A673 (cell line): ENCODE results near the gene ASTN2. TPM values are rescaled to one million over a fixed set of nuclear protein-coding genes. Genes with fewer than 3 reads are reported as not detected.

Experiments used
- BruUV-seq: library from RNA; stranded (reverse); fragments of 400-500 nt; replicated peaks from 2 replicates; lab custom pipeline; 2021; lab: Mats Ljungman, UMichigan
- CTCF ChIA-PET: fragments of 300-600 bp; sonication (Branson Sonifier 250); formaldehyde crosslinking; loops from one replicate; lab custom pipeline; 2022; ENCODE audit warnings: antibody characterized with exemption; lab: Charles Lee
- POLR2A ChIA-PET: fragments of 300-600 bp; sonication (Branson Sonifier 250); formaldehyde crosslinking; loops from one replicate; lab custom pipeline; 2022; ENCODE audit warnings: antibody characterized with exemption; ENCODE audit not compliant: low non-redundant PET; lab: Charles Lee
- DNase-seq: peaks from one replicate; pipeline ENCODE4 v3.0.0-alpha.2; 2015; ENCODE audit warnings: low spot score
- H3K27ac ChIP-seq: fragments of 200-600 bp; sonication (generic); 2 replicates; pipeline ENCODE4 v1.5.1; 2016; ENCODE audit warnings: mixed run types, low read depth, mild to moderate bottlenecking, mixed read lengths, antibody characterized with exemption, low read length; ENCODE audit not compliant: poor library complexity, severe bottlenecking
- H3K27me3 ChIP-seq: fragments of 200-600 bp; sonication (generic); replicated peaks from 2 replicates; pipeline ENCODE4 v1.6.1; 2017; ENCODE audit warnings: mixed run types, low read depth, mild to moderate bottlenecking, mixed read lengths, antibody characterized with exemption, low read length; ENCODE audit not compliant: insufficient read depth, poor library complexity
- H3K36me3 ChIP-seq: fragments of 200-600 bp; sonication (generic); 2 replicates; pipeline ENCODE4 v1.6.1; 2016; ENCODE audit warnings: mixed run types, mild to moderate bottlenecking, mixed read lengths, antibody characterized with exemption, low read length; ENCODE audit not compliant: insufficient read depth, poor library complexity, severe bottlenecking
- H3K4me1 ChIP-seq: fragments of 200-600 bp; sonication (generic); 2 replicates; pipeline ENCODE4 v1.6.1; 2017; ENCODE audit warnings: mixed run types, mild to moderate bottlenecking, mixed read lengths, antibody characterized with exemption, low read length; ENCODE audit not compliant: insufficient read depth, poor library complexity, severe bottlenecking
- H3K4me3 ChIP-seq: fragments of 200-600 bp; sonication (generic); 2 replicates; pipeline ENCODE4 v1.5.1; 2016; ENCODE audit warnings: low read depth, mixed run types, mild to moderate bottlenecking, mixed read lengths, low read length; ENCODE audit not compliant: poor library complexity, severe bottlenecking
- H3K9me3 ChIP-seq: fragments of 200-600 bp; sonication (generic); 2 replicates; pipeline ENCODE4 v1.6.1; 2016; ENCODE audit warnings: mixed run types, low read depth, mild to moderate bottlenecking, mixed read lengths, antibody characterized with exemption, low read length; ENCODE audit not compliant: poor library complexity, severe bottlenecking
- CTCF ChIP-seq: fragments of 300-800, 200-600 bp; sonication (generic); conservative IDR thresholded peaks from 2 replicates; pipeline ENCODE4 v1.5.1; 2017; ENCODE audit warnings: low read depth, mild to moderate bottlenecking, antibody characterized with exemption, low read length, moderate library complexity, mixed read lengths
- EZH2 ChIP-seq: fragments of 200-600 bp; sonication (generic); IDR thresholded peaks from 2 replicates; pipeline ENCODE4 v1.6.1; 2017; ENCODE audit warnings: borderline replicate concordance, low read depth, mild to moderate bottlenecking, mixed read lengths, antibody characterized with exemption, low read length; ENCODE audit not compliant: poor library complexity, severe bottlenecking
- intact Hi-C: fragments of 100-400 bp; cut with micrococcal nuclease; formaldehyde crosslinking; loops from one replicate; pipeline ENCODE4 v1.10.0; 2022; ENCODE audit not compliant: unreplicated experiment
- total RNA-seq: library from RNA; stranded (reverse); gene quantifications from 2 replicates; pipeline ENCODE4 v1.2.3, GENCODE V29; 2021

The ASTN2 gene
- total RNA-seq, 1 experiment from 2014 or later = 3.4 TPM

- intact Hi-C loops = no loop called here
Observed at GRCh38 chr9:117160254-117160653, 254.6 kb downstream of the ASTN2 start.

GRCh38 chr9:117156771-117157535 lies 257.9 kb downstream of the ASTN2 start:
- no TSS peak for BruUV-seq

More at GRCh38 chr9:117160254-117160653, 254.6 kb downstream of the ASTN2 start:
- ChIA-PET POLR2A (no interaction called here), CTCF (interaction anchor here (0.6 kb wide), 1 partner anchor 94 kb away, joined by 4 read pairs; no protein-coding TSS in a partner anchor)
- TF ChIP-seq EZH2 (no peak), CTCF (peak; percentile 54)
- no TSS peak for BruUV-seq
- peak; percentile 22 for DNase-seq
- H3K36me3 ChIP-seq = no peaks in the 10 kb centered on the region
- no peak overlapping the region for H3K4me3 ChIP-seq
- H3K27me3 ChIP-seq = peaks cover 16% of the 10 kb centered on the region
- no peaks in the 10 kb centered on the region for H3K9me3 ChIP-seq
- no peaks in the 10 kb centered on the region for H3K4me1 ChIP-seq
- H3K27ac ChIP-seq = no peak overlapping the region

GRCh38 chr9:117156144-117156688 lies 258.6 kb downstream of the ASTN2 start:
- ChIA-PET CTCF (no interaction called here), POLR2A (no interaction called here)
- Histone ChIP-seq H3K9me3 (no peaks in the 10 kb centered on the region), H3K36me3 (no peaks in the 10 kb centered on the region), H3K4me3 (no peak overlapping the region), H3K27ac (no peak overlapping the region), H3K4me1 (no peaks in the 10 kb centered on the region), H3K27me3 (peaks cover 19% of the 10 kb centered on the region)
- intact Hi-C loops = loop anchor here (5.0 kb wide), 1 partner anchor 256 kb away; no protein-coding TSS in a partner anchor
- no peak for TF ChIP-seq CTCF
- TF ChIP-seq EZH2 = no peak
- no TSS peak for BruUV-seq
- DNase-seq = no peak

More at GRCh38 chr9:117156771-117157535, 257.9 kb downstream of the ASTN2 start:
- ChIA-PET CTCF (no interaction called here), POLR2A (no interaction called here)
- no peaks in the 10 kb centered on the region for H3K4me1 ChIP-seq
- H3K27me3 ChIP-seq = peaks cover 19% of the 10 kb centered on the region
- no peak overlapping the region for H3K27ac ChIP-seq
- H3K36me3 ChIP-seq = no peaks in the 10 kb centered on the region
- H3K4me3 ChIP-seq = no peak overlapping the region
- H3K9me3 ChIP-seq = no peaks in the 10 kb centered on the region
- DNase-seq = no peak
- intact Hi-C loops = loop anchor here (5.0 kb wide), 1 partner anchor 255 kb away; no protein-coding TSS in a partner anchor
- TF ChIP-seq EZH2 (no peak), CTCF (no peak)
